KMS-11 (cell line): ENCODE data around the gene PROB1.

Source experiments
- H2AFZ ChIP-seq: fragments of 200-600 bp; sonication (generic); 2 replicates; pipeline ENCODE4 v1.6.1; 2016; ENCODE audit warnings: antibody characterized with exemption, mixed run types, low read depth
- H3K27ac ChIP-seq: fragments of 200-600 bp; sonication (generic); 2 replicates; pipeline ENCODE4 v1.6.1; 2016; ENCODE audit warnings: mild to moderate bottlenecking, mixed run types
- H3K27me3 ChIP-seq: fragments of 200-600 bp; sonication (generic); 2 replicates; pipeline ENCODE4 v1.6.1; 2017; ENCODE audit warnings: mild to moderate bottlenecking, low read depth, mixed run types, moderate library complexity; ENCODE audit not compliant: insufficient read depth
- H3K36me3 ChIP-seq: fragments of 200-600 bp; sonication (generic); 2 replicates; pipeline ENCODE4 v1.6.1; 2017; ENCODE audit warnings: mild to moderate bottlenecking, mixed run types; ENCODE audit not compliant: insufficient read depth
- H3K4me1 ChIP-seq: fragments of 200-600 bp; sonication (generic); 2 replicates; pipeline ENCODE4 v1.6.1; 2016; ENCODE audit warnings: mild to moderate bottlenecking, low read depth, mixed run types; ENCODE audit not compliant: poor library complexity, severe bottlenecking
- H3K4me2 ChIP-seq: fragments of 200-600 bp; sonication (generic); 2 replicates; pipeline ENCODE4 v1.7.0; 2016; ENCODE audit warnings: mild to moderate bottlenecking, mixed run types
- H3K4me3 ChIP-seq: fragments of 200-600 bp; sonication (generic); IDR thresholded peaks from 2 replicates; pipeline ENCODE4 v1.6.1; 2017; ENCODE audit warnings: low read depth, low read length, mixed read lengths; ENCODE audit not compliant: insufficient read depth
- H3K79me2 ChIP-seq: fragments of 200-600 bp; sonication (generic); 2 replicates; pipeline ENCODE4 v1.6.1; 2016; ENCODE audit warnings: low read depth, mixed run types; ENCODE audit not compliant: insufficient read depth
- H3K9ac ChIP-seq: fragments of 200-600 bp; sonication (generic); 2 replicates; pipeline ENCODE4 v1.6.1; 2016; ENCODE audit warnings: mild to moderate bottlenecking, mixed run types
- H4K20me1 ChIP-seq: fragments of 200-600 bp; sonication (generic); 2 replicates; pipeline ENCODE4 v1.6.1; 2016; ENCODE audit warnings: mild to moderate bottlenecking, mixed run types; ENCODE audit not compliant: insufficient read depth
- CTCF ChIP-seq: fragments of 200-600 bp; sonication (generic); conservative IDR thresholded peaks from 2 replicates; pipeline ENCODE4 v1.6.1; 2017; ENCODE audit warnings: low read depth, mild to moderate bottlenecking, antibody characterized with exemption, low read length, moderate library complexity, mixed read lengths

PROB1 gene

DNA sequence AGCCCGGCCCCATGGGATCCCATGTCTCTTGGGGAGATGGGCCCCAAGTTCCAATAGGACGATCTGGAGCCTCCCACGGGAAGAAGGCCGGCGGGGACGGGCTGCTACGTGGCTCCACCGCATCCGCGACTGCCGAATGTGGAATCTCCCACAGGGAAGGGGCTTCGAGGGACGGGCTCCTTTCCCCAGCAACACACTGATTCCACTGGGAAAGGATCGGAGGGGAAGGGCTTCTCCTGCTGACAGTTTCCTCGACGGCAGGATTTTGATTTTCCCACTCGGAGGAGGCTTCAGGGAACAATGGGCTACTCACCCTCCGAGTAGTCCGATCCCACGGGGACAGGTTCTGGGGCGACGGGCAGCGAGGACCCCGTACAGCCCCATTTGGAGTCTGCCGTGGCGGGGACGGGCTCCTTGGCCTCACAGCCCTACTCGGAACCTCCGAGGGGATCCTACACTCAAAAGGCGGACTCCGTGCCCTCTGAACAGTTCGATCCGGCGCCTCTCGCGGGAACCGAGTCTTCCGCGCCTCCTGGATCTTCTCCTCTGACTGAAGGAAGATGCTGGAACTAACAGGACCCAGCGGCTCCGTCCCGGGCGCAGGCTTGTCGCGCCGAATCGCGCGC lies 1.3 kb downstream of the PROB1 start:
- H3K4me2 ChIP-seq, result peak overlapping the region; percentile 87
- TF ChIP-seq CTCF, result no peak
- H3K79me2 ChIP-seq, result peaks cover 55% of the 10 kb centered on the region
- peak overlapping the region; percentile 63 for H2AFZ ChIP-seq
- no peak overlapping the region for H3K4me3 ChIP-seq
- H4K20me1 ChIP-seq, result no peaks in the 10 kb centered on the region
- peaks cover 33% of the 10 kb centered on the region for H3K4me1 ChIP-seq
- H3K27ac ChIP-seq, result peak overlapping the region; percentile 89
- H3K9ac ChIP-seq, result peak overlapping the region; percentile 93
- no peaks in the 10 kb centered on the region for H3K36me3 ChIP-seq
- H3K27me3 ChIP-seq, result no peaks in the 10 kb centered on the region

- H3K4me1 ChIP-seq, result peaks cover 37% of the 10 kb centered on the region
- peak overlapping the region; percentile 63 for H2AFZ ChIP-seq
- TF ChIP-seq CTCF, result peak; percentile 63
- H3K4me3 ChIP-seq, result no peak overlapping the region
- H3K9ac ChIP-seq, result peak overlapping the region; percentile 93
- peak overlapping the region; percentile 87 for H3K4me2 ChIP-seq
- H4K20me1 ChIP-seq, result no peaks in the 10 kb centered on the region
- peak overlapping the region; percentile 89 for H3K27ac ChIP-seq
- no peaks in the 10 kb centered on the region for H3K27me3 ChIP-seq
- peaks cover 63% of the 10 kb centered on the region for H3K79me2 ChIP-seq
- no peaks in the 10 kb centered on the region for H3K36me3 ChIP-seq
These were observed 2.0 kb downstream of the PROB1 start for GRCh38 chr5:139392678-139393496.

GRCh38 chr5:139392324-139392677 lies 2.6 kb downstream of the PROB1 start:
- Histone ChIP-seq H3K79me2 (peaks cover 69% of the 10 kb centered on the region), H4K20me1 (no peaks in the 10 kb centered on the region), H3K27ac (peak overlapping the region; percentile 89), H3K4me2 (peak overlapping the region; percentile 87; the same call in 1 of the 2 replicates), H3K4me1 (peaks cover 43% of the 10 kb centered on the region), H3K9ac (peak overlapping the region; percentile 93), H3K4me3 (no peak overlapping the region), H2AFZ (peak overlapping the region; percentile 63), H3K36me3 (no peaks in the 10 kb centered on the region), H3K27me3 (no peaks in the 10 kb centered on the region)
- no peak for TF ChIP-seq CTCF

GRCh38 chr5:139391570-139392323 lies 3.2 kb downstream of the PROB1 start:
- H3K27me3 ChIP-seq, result no peaks in the 10 kb centered on the region
- no peak for TF ChIP-seq CTCF
- peak overlapping the region; percentile 87 for H3K4me2 ChIP-seq
- H3K9ac ChIP-seq, result peak overlapping the region; percentile 93
- peaks cover 48% of the 10 kb centered on the region for H3K4me1 ChIP-seq
- H3K4me3 ChIP-seq, result no peak overlapping the region
- H3K36me3 ChIP-seq, result no peaks in the 10 kb centered on the region
- H3K27ac ChIP-seq, result peak overlapping the region; percentile 89
- no peaks in the 10 kb centered on the region for H4K20me1 ChIP-seq
- H3K79me2 ChIP-seq, result peaks cover 74% of the 10 kb centered on the region
- H2AFZ ChIP-seq, result peak overlapping the region; percentile 63; the same call in 1 of the 2 replicates
